HCEC 1CT (cell line): ENCODE data around the gene COL25A1.
"Not testable (repeated sequence)": the region's sequence is repeated elsewhere in the genome, so short reads cannot be mapped to it uniquely, and the experiment has no call there.

Experiments
- DNase-seq: peaks from one replicate; pipeline ENCODE4 v3.0.0-alpha.2; 2017

The COL25A1 gene

GRCh38 chr4:109166586-109166985 is 135.9 kb downstream of the COL25A1 start:
- DNase-seq = no peak

- no peak for DNase-seq
These were observed 136.3 kb downstream of the COL25A1 start for GRCh38 chr4:109166126-109166525.

- DNase-seq = no peak
These were observed 138.4 kb downstream of the COL25A1 start for GRCh38 chr4:109164011-109164410.

GRCh38 chr4:109163493-109163892 is 139.0 kb downstream of the COL25A1 start:
- DNase-seq = no peak

- no peak for DNase-seq
These were observed 139.7 kb downstream of the COL25A1 start for GRCh38 chr4:109162759-109163158.

GRCh38 chr4:109160494-109160893 is 142.0 kb downstream of the COL25A1 start:
- DNase-seq = no peak

GRCh38 chr4:109157696-109158095 is 144.8 kb downstream of the COL25A1 start:
- DNase-seq = no peak

GRCh38 chr4:109157205-109157604 is 145.3 kb downstream of the COL25A1 start:
- no peak for DNase-seq

- DNase-seq = no peak
These were observed 146.1 kb downstream of the COL25A1 start for GRCh38 chr4:109156356-109156755.

GRCh38 chr4:109155682-109156283 is 146.7 kb downstream of the COL25A1 start:
- peak; percentile 10 for DNase-seq

- DNase-seq = no peak
These were observed 147.4 kb downstream of the COL25A1 start for GRCh38 chr4:109155084-109155483.

- no peak for DNase-seq
These were observed 148.0 kb downstream of the COL25A1 start for GRCh38 chr4:109154424-109154823.

GRCh38 chr4:109149836-109150235 is 152.6 kb downstream of the COL25A1 start:
- no peak for DNase-seq

GRCh38 chr4:109148577-109149075 is 153.8 kb downstream of the COL25A1 start:
- no peak for DNase-seq

- DNase-seq = no peak
These were observed 155.3 kb downstream of the COL25A1 start for GRCh38 chr4:109147135-109147534.

GRCh38 chr4:109146499-109146898 is 156.0 kb downstream of the COL25A1 start:
- DNase-seq = no peak

- DNase-seq = not testable (repeated sequence)
These were observed 164.3 kb downstream of the COL25A1 start for GRCh38 chr4:109138125-109138524.

GRCh38 chr4:109134921-109135320 is 167.5 kb downstream of the COL25A1 start:
- no peak for DNase-seq

GRCh38 chr4:109134268-109134667 is 168.2 kb downstream of the COL25A1 start:
- no peak for DNase-seq

- no peak for DNase-seq
These were observed 170.9 kb downstream of the COL25A1 start for GRCh38 chr4:109131559-109131958.

GRCh38 chr4:109128589-109128988 is 173.9 kb downstream of the COL25A1 start:
- DNase-seq = no peak

GRCh38 chr4:109127866-109128265 is 174.6 kb downstream of the COL25A1 start:
- DNase-seq = no peak

GRCh38 chr4:109126856-109127255 is 175.6 kb downstream of the COL25A1 start:
- peak; percentile 61 for DNase-seq

GRCh38 chr4:109125084-109125483 is 177.4 kb downstream of the COL25A1 start:
- DNase-seq = no peak

GRCh38 chr4:109123951-109124350 is 178.5 kb downstream of the COL25A1 start:
- DNase-seq = no peak
